Activated naive CD8-positive, alpha-beta T cell treated with anti-CD3 and anti-CD28 coated beads, Interleukin-2, amount 50 U/mL, for 16 hours (primary cell): ENCODE data around the gene MX2.

Experiments
- DNase-seq: peaks from one replicate; pipeline ENCODE4 v3.0.0-alpha.2; 2020; ENCODE audit warnings: low read depth, low spot score

Gene MX2

GRCh38 chr21:41363370-41364270 lies 1.8 kb downstream of the MX2 start:
- no peak for DNase-seq

- DNase-seq = no peak
Observed at GRCh38 chr21:41364308-41364707, 2.5 kb downstream of the MX2 start.

- DNase-seq = no peak
Observed at GRCh38 chr21:41365377-41366107, 3.7 kb downstream of the MX2 start.

- DNase-seq = no peak
Observed at GRCh38 chr21:41366522-41367151, 4.8 kb downstream of the MX2 start.

- DNase-seq = no peak
Observed at GRCh38 chr21:41367301-41367944, 5.6 kb downstream of the MX2 start.

- DNase-seq = no peak
Observed at GRCh38 chr21:41367945-41368734, 6.3 kb downstream of the MX2 start.

GRCh38 chr21:41368735-41369104 lies 6.9 kb downstream of the MX2 start:
- no peak for DNase-seq

- no peak for DNase-seq
Observed at GRCh38 chr21:41369105-41369919, 7.5 kb downstream of the MX2 start.

- no peak for DNase-seq
Observed at GRCh38 chr21:41369920-41370839, 8.4 kb downstream of the MX2 start.

GRCh38 chr21:41370840-41371684 lies 9.2 kb downstream of the MX2 start:
- no peak for DNase-seq

GRCh38 chr21:41371685-41372030 lies 9.8 kb downstream of the MX2 start:
- DNase-seq = no peak

GRCh38 chr21:41373253-41373652 lies 11.4 kb downstream of the MX2 start:
- DNase-seq = no peak

- DNase-seq = no peak
Observed at GRCh38 chr21:41373763-41374162, 11.9 kb downstream of the MX2 start.

GRCh38 chr21:41374177-41374712 lies 12.4 kb downstream of the MX2 start:
- DNase-seq = no peak

- DNase-seq = no peak
Observed at GRCh38 chr21:41374867-41375533, 13.2 kb downstream of the MX2 start.

GRCh38 chr21:41375875-41376274 lies 14.0 kb downstream of the MX2 start:
- no peak for DNase-seq

- no peak for DNase-seq
Observed at GRCh38 chr21:41377715-41378114, 15.9 kb downstream of the MX2 start.

GRCh38 chr21:41378849-41379248 lies 17.0 kb downstream of the MX2 start:
- no peak for DNase-seq
